ENCODE measurements around the gene GSTM2.
"Not testable (repeated sequence)": the region's sequence is repeated elsewhere in the genome, so short reads cannot be mapped to it uniquely, and the experiment has no call there.

The GSTM2 gene

GRCh38 chr1:109685399-109685798 is 17.5 kb downstream of the GSTM2 start:
- DNase-seq: not testable (repeated sequence)

- not testable (repeated sequence) for DNase-seq
These were observed 18.0 kb downstream of the GSTM2 start for GRCh38 chr1:109685890-109686289.

- DNase-seq: not testable (repeated sequence)
These were observed 19.3 kb downstream of the GSTM2 start for GRCh38 chr1:109687109-109687508.

- DNase-seq: no peak
These were observed 20.0 kb downstream of the GSTM2 start, which contains the start of gene GSTM1 for GRCh38 chr1:109687641-109688499. GSTM1 (plus strand) TSS chr1:109687817; CDS start chr1:109687874, 57 bp downstream.

DNA sequence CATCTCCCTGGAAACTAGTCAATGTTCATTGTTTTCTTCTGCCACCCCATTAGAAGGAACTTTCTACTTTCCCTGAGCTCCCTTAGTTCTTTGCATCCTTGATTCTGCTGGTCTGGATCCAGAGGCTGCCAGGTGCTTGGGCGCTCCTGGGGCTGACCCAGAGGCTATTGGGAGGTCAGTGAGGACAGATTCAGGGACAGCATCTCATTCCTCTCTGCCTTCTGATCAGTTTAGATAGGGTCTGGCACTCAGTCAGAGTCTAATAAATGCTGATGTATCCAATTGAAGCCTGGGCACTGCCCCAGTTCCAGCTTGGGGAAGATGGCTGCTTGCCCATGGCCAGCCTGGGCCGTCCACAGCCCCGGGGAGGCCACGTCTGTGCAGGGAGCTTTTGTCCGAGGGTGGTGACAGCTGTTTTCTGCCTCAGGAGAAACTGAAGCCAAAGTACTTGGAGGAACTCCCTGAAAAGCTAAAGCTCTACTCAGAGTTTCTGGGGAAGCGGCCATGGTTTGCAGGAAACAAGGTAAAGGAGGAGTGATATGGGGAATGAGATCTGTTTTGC is 22.1 kb downstream of the GSTM2 start:
- no peak for DNase-seq

DNA sequence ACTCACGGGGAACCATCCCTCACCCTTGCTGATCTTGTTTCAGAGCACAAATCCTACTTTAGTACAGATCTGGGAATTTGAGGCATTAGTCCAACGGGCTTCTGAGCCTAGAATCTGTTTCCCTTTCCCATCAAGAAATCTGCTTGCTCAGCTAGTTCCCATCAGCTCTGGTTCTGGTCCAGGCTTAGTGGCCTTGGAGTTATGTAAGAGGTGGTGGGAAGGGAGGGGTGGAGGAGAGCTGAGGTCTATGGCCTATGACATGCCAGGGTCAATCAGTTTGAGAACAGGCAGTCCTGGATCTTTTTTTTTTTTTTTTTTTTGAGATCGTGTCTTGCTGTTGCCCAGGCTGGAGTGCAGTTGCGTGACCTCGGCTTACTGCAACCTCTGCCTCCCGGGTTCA is 23.9 kb downstream of the GSTM2 start:
- DNase-seq: no peak

GRCh38 chr1:109694400-109694799 is 26.5 kb downstream of the GSTM2 start:
- not testable (repeated sequence) for DNase-seq

DNA sequence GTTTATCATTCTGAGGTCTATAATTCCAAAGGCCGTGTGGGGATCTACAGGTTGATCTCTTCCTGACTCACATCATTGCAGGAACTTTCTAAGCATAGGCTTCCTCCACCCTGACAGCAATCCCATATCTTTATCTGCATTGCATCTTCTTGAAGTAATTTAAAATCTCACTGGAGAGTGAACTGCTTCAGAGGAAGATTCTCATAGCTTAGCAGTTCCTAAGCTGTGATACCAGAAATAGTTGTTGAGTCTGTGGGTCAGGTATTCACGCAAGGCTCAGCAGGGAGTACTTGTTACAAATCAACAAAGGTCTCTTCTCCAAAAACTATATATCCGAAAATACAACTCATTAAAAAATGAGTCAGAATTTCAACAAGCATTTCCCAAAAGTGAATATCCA is 27.3 kb downstream of the GSTM2 start:
- not testable (repeated sequence) for DNase-seq

DNA sequence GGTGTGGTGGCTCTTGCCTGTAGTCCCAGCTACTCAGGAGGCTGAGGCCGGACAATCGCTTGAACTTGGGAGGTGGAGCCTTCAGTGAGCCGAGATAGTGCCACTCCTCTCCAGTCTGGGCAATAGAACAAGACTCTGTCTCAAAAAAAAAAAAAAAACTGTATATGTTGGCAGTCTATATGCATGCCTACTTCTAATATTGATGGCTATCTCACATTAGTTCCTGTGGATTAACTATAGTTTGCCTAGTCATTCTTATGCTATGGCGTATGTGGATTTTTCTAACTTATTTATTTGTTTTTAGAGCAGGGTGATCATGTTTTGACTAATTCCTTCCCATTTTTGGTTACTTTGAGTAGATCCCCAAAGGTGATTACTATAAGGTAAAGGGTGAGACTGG is 29.2 kb downstream of the GSTM2 start:
- no peak for DNase-seq

- not testable (repeated sequence) for DNase-seq
These were observed 30.0 kb downstream of the GSTM2 start for GRCh38 chr1:109697861-109698260.

GRCh38 chr1:109702940-109703339 is 35.1 kb downstream of the GSTM2 start:
- not testable (repeated sequence) for DNase-seq

DNA sequence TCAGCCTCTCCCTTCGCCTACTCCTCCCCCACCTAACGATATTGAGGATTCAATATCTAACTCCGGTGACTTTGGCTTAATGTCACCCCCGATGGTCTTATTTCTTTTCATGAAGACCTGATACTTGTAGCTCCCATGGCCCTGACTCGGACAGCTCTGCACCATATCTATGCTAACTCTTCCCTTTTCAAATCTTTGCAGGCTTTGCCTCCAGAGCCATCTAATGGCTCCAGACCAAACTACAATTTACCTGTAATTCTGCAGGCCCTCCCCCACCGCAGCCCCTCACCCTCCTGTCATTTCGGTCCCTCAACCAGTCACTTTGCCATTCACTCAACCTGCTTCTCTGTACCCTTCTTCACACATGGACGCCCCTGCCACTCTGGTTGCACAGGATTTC is 36.3 kb downstream of the GSTM2 start:
- DNase-seq: no peak

- DNase-seq: no peak
These were observed 37.6 kb downstream of the GSTM2 start for GRCh38 chr1:109705411-109705810.

GRCh38 chr1:109708949-109709348 is 41.1 kb downstream of the GSTM2 start:
- not testable (repeated sequence) for DNase-seq

GRCh38 chr1:109709822-109710221 is 42.0 kb downstream of the GSTM2 start:
- not testable (repeated sequence) for DNase-seq

GRCh38 chr1:109711593-109712320 is 43.9 kb downstream of the GSTM2 start, which contains the start of gene GSTM5:
GSTM5 (plus strand) TSS chr1:109712251; CDS start chr1:109712313, 62 bp downstream.
- not testable (repeated sequence) for DNase-seq

- no peak for DNase-seq
These were observed 44.5 kb downstream of the GSTM2 start for GRCh38 chr1:109712321-109712864.

- DNase-seq: no peak
These were observed 45.8 kb downstream of the GSTM2 start for GRCh38 chr1:109713636-109714035.

DNA sequence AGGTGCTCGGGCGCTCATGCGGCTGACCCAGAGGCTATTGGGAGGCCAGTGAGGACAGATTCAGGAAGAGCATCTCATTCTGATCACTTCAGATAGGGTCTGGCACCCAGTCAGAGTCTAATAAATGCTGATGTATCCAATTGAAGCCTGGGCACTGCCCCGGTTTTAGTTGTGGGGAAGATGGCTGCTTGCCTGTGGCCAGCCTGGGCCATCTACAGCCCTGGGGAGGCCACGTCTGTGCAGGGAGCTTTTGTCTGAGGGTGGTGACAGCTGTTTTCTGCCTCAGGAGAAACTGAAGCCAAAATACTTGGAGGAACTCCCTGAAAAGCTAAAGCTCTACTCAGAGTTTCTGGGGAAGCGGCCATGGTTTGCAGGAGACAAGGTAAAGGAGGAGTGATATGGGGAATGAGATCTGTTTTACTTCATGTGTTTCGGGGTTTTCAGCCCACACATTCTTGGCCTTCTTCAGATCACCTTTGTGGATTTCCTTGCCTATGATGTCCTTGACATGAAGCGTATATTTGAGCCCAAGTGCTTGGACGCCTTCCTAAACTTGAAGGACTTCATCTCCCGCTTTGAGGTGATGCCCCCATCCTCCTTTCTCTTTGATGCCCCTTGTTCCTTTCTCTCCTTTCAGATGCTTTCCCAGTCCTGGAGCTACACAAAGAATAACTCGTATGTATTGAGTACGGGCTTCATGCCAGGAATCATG is 47.0 kb downstream of the GSTM2 start:
- DNase-seq: no peak

DNA sequence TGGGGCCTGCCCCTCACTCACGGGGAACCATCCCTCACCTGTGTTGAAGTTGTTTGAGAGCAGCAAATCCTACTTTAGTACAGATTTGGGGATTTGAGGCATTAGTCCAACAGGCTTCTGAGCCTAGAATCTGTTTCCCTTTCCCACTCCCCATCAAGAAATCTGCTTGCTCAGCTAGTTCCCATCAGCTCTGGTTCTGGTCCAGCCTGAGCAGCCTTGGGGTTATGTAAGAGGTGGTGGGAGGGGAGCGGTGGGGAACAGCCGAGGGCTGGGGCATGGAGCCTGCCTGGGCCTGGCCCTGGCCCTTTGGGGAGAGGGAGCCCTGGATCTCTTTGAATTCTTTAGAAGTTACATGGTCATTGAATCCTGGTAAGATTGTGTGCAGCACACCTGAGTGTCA is 48.3 kb downstream of the GSTM2 start:
- DNase-seq: no peak

GRCh38 chr1:109716570-109717090 is 48.8 kb downstream of the GSTM2 start:
- DNase-seq: no peak

GRCh38 chr1:109717729-109718128 is 49.9 kb downstream of the GSTM2 start:
- no peak for DNase-seq

Measured in NK-92 treated with Interleukin-12 subunit alpha and Interleukin-12 subunit beta, amount 100 ng/mL, for 24 hours (cell line).